NCI-H187 treated with DMSO at 0.1 percent for 48 hours (cell line): ENCODE data around the gene SLC44A5.
"Not testable (repeated sequence)": the region's sequence is repeated elsewhere in the genome, so short reads cannot be mapped to it uniquely, and the experiment has no call there.

Source experiments
- DNase-seq: peaks from one replicate; lab custom pipeline; 2025; lab: John Stamatoyannopoulos, UW

SLC44A5 gene

DNA sequence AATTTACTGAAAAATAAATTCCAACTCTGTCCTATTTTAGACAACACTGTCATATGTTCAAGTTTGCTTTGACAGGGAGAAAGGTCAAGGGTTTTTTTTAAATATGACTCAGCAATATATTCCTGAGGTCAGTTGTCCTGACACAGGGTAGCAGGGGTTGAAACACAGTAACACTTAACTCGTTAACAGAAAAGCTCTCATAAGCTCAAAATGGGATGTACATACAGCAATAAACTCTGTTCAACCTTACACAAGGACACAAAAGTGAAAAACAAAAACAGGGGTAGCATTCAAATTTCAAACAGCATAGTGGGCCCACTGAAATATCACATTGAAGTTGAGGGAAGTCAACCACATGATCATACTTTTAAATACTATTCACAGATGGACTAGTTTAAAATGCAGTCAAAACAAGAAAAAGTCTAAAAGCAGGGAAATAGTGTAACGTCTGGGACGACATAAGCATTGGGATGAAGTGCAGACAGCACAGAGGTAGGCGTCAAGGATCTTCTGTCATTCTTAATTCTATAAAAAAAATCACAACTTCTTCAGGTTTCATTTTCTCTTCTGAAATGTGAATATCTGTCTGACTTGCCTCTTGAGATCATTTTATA is 89.9 kb downstream of the SLC44A5 start:
- no peak for DNase-seq

GRCh38 chr1:75519651-75520427 is 91.1 kb downstream of the SLC44A5 start:
- DNase-seq = no peak

DNA sequence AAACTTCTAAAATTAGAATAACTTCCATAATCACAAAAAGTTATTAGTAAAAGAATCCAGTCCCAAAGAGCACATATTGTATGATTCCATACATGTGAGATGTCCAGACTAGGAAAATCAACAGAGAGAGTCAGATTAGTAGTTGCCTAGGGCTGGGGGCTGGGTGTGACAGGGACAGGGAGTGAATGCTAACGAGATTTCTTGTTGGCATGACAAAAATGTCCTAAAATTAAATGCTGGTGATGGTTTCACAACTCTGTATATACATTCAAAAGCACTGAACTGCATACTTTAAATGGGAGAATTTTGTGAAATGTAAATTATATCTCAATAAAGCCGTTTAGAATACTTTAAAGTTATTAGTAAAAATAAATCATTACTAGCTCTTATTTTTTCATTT is 92.2 kb downstream of the SLC44A5 start:
- no peak for DNase-seq

DNA sequence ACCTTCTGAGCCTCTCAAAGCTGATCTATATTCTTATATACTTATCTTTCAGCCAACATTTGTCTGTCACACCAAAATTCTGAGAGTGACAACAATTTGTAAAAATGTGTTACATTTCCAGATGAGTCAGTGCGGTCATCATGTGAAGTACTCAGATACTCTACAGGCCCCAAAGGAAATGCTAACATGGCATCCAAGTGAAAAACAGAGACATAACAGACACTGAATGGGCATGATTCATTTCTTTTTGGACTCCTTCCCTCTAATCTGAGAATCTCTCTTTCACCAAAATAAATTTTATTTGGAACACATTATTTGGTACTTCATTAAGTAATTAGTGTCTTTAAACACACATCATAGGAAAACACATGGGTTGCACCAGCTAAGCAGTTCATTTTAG is 96.6 kb downstream of the SLC44A5 start:
- no peak for DNase-seq

GRCh38 chr1:75506976-75507375 is 103.9 kb downstream of the SLC44A5 start:
- no peak for DNase-seq

DNA sequence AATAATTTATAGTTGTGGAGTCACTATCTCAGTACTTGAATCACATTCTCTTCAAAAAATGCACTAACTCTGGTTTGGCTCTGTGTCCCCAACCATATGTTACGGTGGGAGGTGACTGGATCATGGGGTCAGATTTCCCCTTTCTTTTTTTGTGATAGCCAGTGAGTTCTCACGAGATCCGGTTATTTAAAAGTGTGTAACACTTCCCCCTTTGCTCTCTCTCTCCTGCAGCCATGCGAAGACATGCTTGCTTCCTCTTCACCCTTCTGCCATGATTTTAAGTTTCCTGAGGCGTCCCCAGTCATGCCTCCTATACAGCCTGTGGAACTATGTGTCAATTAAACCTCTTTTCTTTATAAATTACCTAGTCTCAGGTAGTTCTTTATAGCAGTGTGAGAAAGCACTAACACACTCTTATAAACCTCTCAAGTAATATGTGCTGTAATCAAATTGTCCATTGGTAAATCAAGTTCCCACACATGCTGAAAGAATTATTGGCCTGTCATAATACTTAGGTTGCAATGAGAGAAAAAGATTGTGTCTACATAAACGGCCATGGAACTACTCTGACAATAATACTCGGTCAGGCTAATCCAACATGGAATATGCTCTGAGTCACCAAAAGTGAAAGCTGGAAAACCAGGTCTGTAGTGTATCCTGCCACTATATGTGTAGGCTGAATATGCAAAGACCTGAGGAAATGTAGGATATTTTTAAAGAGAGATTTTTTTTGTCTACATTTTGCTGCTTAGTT is 107.5 kb downstream of the SLC44A5 start:
- DNase-seq = no peak

DNA sequence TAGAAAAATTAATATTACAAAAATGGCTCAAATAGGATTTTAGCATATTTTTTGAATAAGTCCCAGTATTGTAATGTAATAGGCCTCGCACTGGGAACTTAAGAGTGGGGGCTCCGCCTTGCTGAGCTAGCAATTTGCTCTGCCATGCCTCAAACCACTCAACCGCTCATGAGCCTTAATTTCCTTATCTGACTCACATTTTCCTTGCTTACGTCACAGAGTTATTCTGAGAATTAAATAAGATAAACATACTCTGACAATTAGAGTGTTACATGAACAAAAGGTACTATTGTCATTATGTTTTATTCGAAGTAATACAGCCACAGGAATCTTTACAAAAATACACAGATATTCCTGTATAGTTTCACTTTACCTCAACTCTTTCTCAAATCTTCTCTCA is 108.1 kb downstream of the SLC44A5 start:
- no peak for DNase-seq

- DNase-seq = no peak
These were observed 109.2 kb downstream of the SLC44A5 start for GRCh38 chr1:75501577-75502295.

DNA sequence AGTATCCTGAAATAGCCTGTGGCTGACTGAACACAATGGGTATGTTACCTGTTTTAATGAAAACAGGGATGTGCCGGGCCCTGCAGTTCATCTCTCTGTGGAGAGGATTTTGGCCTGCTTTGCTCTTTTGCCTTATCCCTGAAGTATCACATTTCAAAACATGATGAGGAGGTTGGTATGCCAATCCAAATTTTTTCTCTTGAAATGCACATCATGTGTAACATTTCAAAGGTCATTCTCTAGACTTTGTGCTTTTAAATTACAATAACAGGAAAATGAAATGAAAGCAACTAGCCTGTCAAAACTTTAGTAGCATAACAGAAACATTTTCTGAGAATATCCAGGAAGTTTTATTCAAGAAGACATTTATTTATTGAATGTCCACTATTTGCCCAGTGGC is 118.9 kb downstream of the SLC44A5 start:
- no peak for DNase-seq

DNA sequence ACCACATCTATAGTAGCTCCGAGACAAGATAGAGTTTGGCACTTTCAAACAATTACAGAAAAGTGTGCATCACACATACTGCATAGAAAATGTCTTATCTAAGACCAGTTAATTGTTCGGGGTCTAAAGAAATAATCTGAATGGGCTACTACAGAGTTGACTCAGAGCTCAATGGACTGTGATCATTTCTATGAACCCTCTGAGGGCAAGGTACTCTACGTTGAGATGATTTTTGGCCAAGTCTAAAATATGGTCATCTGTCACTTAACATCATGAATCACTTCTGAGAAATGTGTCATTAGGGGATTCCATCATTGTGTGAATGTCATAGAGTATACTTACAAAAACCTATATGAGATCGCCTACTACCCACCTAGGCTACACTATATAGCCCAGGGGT is 123.5 kb downstream of the SLC44A5 start:
- DNase-seq = no peak

GRCh38 chr1:75484789-75485188 is 126.1 kb downstream of the SLC44A5 start:
- DNase-seq = no peak

DNA sequence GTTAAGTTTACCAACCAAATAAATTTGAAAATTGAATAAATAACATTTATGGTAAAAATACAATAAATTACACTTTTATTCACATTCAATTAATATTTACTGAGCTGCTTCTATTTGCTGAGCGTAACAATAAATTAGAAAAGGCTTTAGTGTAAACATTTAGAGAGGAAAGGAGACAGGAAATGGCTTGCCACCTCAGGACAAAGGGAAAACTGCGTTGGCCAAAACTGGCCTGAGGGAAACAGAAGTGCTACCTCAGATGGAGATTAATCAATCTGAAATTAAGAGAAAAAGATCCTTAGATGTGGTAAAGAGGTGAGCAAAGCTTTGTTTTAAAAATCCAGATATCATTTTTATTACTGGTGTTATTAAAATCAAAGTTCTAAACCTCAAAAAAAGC is 128.0 kb downstream of the SLC44A5 start:
- no peak for DNase-seq

GRCh38 chr1:75476486-75476885 is 134.4 kb downstream of the SLC44A5 start:
- DNase-seq = not testable (repeated sequence)

DNA sequence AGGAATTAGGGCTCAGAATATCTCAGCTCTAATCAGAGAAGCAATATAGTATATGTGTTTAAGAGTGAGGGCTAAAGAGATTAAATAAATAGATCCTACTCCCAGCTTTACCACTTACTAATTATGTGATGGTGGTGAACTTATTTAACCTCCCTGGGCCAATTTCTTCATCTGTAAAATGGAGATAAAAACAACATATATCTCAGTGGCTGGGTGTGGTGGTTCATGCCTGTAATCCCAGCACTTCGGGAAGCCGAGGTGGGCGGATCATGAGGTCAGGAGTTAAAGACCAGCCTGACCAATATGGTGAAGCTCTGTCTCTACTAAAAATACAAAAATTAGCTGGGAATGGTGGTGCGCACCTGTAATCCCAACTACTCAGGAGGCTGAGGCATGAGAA is 135.2 kb downstream of the SLC44A5 start:
- DNase-seq = no peak

DNA sequence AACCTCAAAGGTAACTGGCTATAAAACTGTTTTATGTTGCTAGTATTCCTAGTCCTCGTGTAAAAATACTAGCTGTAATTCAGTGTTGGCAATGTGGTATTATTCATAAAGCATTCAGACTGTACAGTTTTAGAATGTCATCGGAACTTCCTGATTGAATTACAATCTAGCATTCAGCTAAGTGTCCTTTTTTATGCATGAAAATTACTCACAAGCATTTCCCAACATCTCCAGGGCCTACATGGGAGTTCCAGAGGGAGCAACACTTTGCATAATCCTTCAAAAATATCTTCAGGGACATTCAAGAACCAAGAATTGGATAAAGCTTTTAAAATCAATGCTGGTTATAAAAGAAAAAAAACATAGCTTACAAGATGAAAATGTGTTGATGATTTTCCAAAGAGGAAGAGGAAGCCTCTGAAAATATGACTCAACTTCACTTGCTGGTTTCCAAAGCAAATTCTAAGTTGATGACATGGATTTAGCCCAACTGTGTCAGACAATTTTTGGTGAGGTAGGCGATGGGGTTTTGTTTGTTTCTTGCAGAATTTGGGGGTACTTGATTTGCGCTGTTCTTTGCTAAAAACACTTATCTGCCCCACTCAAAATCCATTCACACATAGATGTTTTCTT is 137.8 kb downstream of the SLC44A5 start:
- DNase-seq = no peak

DNA sequence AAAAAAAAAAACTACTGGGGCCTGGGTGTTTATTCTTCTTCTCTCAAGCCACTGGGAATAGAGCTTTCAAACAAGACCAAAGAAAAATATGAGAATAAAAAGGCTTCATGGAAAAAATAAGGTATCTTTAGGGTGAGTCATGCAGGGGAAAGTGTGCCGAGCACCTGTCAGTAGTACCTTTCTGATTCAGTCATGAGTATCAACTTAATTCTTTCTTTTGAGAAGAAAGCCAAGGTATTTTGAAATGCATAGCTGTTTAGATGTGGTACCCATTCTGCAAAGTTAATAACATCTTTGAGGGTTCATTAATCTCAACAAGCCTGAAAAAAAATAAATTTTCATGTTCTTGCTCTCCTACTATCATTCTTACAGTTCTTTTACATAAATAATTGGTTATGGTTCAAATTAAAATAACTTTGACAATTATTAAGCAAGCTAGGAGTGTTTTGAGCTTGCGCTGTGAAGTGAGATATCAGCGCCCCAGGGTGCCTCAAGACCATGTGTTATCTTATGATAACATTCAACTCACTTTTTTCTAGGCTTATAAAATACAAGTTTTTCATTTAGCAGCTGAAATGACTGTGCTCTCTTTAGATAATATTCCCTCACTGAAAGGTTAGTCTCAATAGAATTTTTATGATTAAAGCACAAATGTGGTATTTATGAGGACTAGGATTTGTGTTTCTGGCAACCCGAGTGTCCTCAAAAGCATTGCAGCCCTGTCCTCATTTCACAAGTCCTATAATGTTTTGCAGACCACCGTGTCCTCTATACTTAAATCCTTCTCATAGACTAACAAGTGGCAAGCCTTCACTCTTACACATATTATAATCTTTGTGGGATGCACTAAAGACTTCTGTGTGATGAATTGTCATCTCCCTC is 138.6 kb downstream of the SLC44A5 start:
- DNase-seq = no peak

DNA sequence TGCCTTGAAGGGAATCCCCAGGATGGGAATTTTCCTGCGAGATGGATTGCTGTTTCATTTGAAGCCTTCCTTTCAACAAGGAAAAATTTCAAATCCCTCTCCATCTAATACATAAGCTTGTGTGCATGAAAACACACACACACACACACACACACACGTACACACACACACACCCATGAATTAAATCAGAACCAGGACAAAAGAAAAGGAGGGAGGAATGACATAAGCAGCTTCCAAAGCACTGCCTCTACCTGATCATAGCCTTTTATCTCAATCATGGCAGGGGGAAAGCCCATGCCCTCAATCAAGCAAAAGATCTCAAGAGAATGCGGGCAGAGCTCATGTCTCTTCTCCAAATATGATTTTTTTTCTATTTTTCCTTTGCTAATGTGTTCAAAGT is 139.7 kb downstream of the SLC44A5 start:
- DNase-seq = no peak

- DNase-seq = no peak
These were observed 140.5 kb downstream of the SLC44A5 start for GRCh38 chr1:75470448-75470847.

- no peak for DNase-seq
These were observed 141.2 kb downstream of the SLC44A5 start for GRCh38 chr1:75469586-75470173.

DNA sequence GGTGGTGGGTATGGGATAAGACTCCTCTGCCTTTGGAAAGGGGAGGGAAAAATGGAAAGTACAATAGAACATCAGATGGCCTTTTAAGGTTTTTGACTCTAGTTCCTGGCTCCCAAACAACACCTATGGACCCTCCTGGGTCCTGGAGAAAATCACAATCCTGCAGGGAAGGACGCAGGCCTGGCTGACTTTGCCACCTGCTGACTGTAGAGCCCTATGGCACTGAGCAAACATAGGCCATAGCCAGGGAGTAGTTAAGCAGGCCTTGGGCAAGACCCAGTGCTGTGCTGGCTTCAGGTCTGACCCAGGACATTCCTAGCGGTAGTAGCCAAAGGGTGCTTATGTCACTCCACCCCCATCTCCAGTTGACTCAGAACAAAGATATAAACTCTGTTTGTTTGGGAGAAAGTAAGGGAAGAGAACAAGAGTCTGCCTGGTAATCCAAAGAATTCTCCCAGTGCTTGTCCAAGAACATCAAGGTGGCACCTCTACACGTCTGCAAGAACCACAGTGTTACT is 149.0 kb downstream of the SLC44A5 start:
- DNase-seq = no peak
